Measurements from ENCODE around the gene NOTUM. TPM values are rescaled to one million over a fixed set of nuclear protein-coding genes. Genes with fewer than 3 reads are reported as not detected.
A peak's percentile ranks its signal among the peaks of the same experiment; 100 is the strongest.

Gene NOTUM
- total and polyA plus RNA-seq, 4 donors: 0.71 to 7.6 (median 2.2) TPM

GRCh38 chr17:81995463-81996231, 34.7 kb upstream of the NOTUM start:
- TF ChIP-seq CTCF (IDR thresholded peaks at IDR 0.05; ENCODE audit: control extremely low read depth, extremely low read depth): no peak
- H3K4me3 ChIP-seq: no peak overlapping the region
- H3K4me1 ChIP-seq (ENCODE audit: control insufficient read depth in 5 of 5, insufficient read depth in 5 of 5, low read length in 5 of 5): peaks cover 0 to 60% (median 21%) of the 10 kb centered on the region in 5 donors
- H3K9me3 ChIP-seq (ENCODE audit: control insufficient read depth in 4 of 4, insufficient read depth in 3 of 4, low read length in 3 of 4): no peaks in the 10 kb centered on the region
- DNase-seq (no peak), ATAC-seq (ENCODE audit: insufficient read depth, low FRiP score) (no peak)
- peaks cover 0 to 19% (median 1%) of the 10 kb centered on the region in 4 donors for H3K36me3 ChIP-seq (ENCODE audit: control insufficient read depth in 4 of 4, insufficient read depth in 4 of 4, low read length in 4 of 4)
- 94 to 97% methylated on average over 28 to 29 of the region's 29 CpGs for WGBS, 2 donors
- H3K27me3 ChIP-seq (ENCODE audit: control insufficient read depth in 3 of 3, insufficient read depth in 3 of 3, low read length in 2 of 3): no peaks in the 10 kb centered on the region
- H3K9ac ChIP-seq (ENCODE audit: insufficient read depth in 1 of 2, low read length in 2 of 2): peak overlapping the region in 1 of 2 donors; percentile 13
- no peak overlapping the region for H3K27ac ChIP-seq (ENCODE audit: low read depth in 1 of 2, low read length in 1 of 2)

- H3K4me1 ChIP-seq (ENCODE audit: control insufficient read depth in 5 of 5, insufficient read depth in 5 of 5, low read length in 5 of 5): peaks cover 0 to 52% (median 22%) of the 10 kb centered on the region in 5 donors
- WGBS, 2 donors: 65 to 78% methylated on average over 38 to 39 of the region's 39 CpGs
- H3K27ac ChIP-seq (ENCODE audit: low read depth in 1 of 2, low read length in 1 of 2): no peak overlapping the region
- no peak for ATAC-seq (ENCODE audit: insufficient read depth, low FRiP score)
- peak; percentile 60 to 76 (median 72) for DNase-seq
- peak overlapping the region in 1 of 2 donors; percentile 13 for H3K9ac ChIP-seq (ENCODE audit: insufficient read depth in 1 of 2, low read length in 2 of 2)
- TF ChIP-seq CTCF (IDR thresholded peaks at IDR 0.05; ENCODE audit: control extremely low read depth, extremely low read depth): no peak
- H3K27me3 ChIP-seq (ENCODE audit: control insufficient read depth in 3 of 3, insufficient read depth in 3 of 3, low read length in 2 of 3): no peaks in the 10 kb centered on the region
- H3K4me3 ChIP-seq: no peak overlapping the region
- no peaks in the 10 kb centered on the region for H3K9me3 ChIP-seq (ENCODE audit: control insufficient read depth in 4 of 4, insufficient read depth in 3 of 4, low read length in 3 of 4)
- H3K36me3 ChIP-seq (ENCODE audit: control insufficient read depth in 4 of 4, insufficient read depth in 4 of 4, low read length in 4 of 4): peaks cover 0 to 19% (median 4%) of the 10 kb centered on the region in 4 donors
Measured at GRCh38 chr17:81994593-81995462, 33.8 kb upstream of the NOTUM start.

GRCh38 chr17:81993729-81994592, 33.0 kb upstream of the NOTUM start:
- Histone ChIP-seq H3K9ac (ENCODE audit: insufficient read depth in 1 of 2, low read length in 2 of 2) (no peak overlapping the region), H3K27me3 (ENCODE audit: control insufficient read depth in 3 of 3, insufficient read depth in 3 of 3, low read length in 2 of 3) (no peaks in the 10 kb centered on the region), H3K9me3 (ENCODE audit: control insufficient read depth in 4 of 4, insufficient read depth in 3 of 4, low read length in 3 of 4) (no peaks in the 10 kb centered on the region), H3K27ac (ENCODE audit: low read depth in 1 of 2, low read length in 1 of 2) (no peak overlapping the region), H3K4me3 (no peak overlapping the region), H3K4me1 (ENCODE audit: control insufficient read depth in 5 of 5, insufficient read depth in 5 of 5, low read length in 5 of 5) (peaks cover 0 to 49% (median 22%) of the 10 kb centered on the region in 5 donors), H3K36me3 (ENCODE audit: control insufficient read depth in 4 of 4, insufficient read depth in 4 of 4, low read length in 4 of 4) (peaks cover 0 to 19% (median 4%) of the 10 kb centered on the region in 4 donors)
- 83 to 92% methylated on average over 37 of the region's 37 CpGs for WGBS, 2 donors
- ATAC-seq (ENCODE audit: insufficient read depth, low FRiP score) (no peak), DNase-seq (no peak)
- no peak for TF ChIP-seq CTCF (IDR thresholded peaks at IDR 0.05; ENCODE audit: control extremely low read depth, extremely low read depth)

Measured in lung (tissue), 12 donors.